Measurements from ENCODE around the gene HSPA14.

DNA sequence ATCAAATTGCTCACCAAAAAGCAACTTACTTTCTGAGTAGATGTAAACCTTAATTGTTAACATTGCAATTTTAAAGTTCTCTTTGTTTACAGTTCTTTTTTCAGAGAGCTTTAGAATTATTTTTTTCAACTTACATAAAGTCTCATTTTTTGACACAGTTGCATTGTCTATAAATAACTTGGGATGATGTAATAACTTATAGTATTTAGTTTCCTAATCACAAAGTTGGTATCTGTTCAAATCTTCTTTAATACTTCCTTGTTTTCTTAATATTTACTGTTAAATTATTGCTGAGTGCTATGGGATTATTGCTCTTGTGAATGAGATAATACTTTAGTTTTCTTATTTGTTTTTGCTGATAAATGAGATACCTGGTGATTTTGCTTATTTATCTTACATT, 21.7 kb downstream of the HSPA14 start:
- TF ChIP-seq POLR2AphosphoS5 (IDR thresholded peaks at IDR 0.05) (no peak), EZH2 (IDR thresholded peaks at IDR 0.05; ENCODE audit: borderline replicate concordance, insufficient read depth, low read length, poor library complexity, severe bottlenecking) (no peak), EP300 (conservative IDR thresholded peaks at IDR 0.05; ENCODE audit: poor library complexity, severe bottlenecking) (no peak), CTCF (IDR thresholded peaks at IDR 0.05; ENCODE audit: poor library complexity, severe bottlenecking) (no peak)

Data from neural cell (in vitro differentiated cells).